Measurements from ENCODE around the gene FRS2. TPM values are rescaled to one million over a fixed set of nuclear protein-coding genes. Genes with fewer than 3 reads are reported as not detected.

FRS2 gene
- total RNA-seq, 1 experiment from 2014 or later, result 33.7 TPM

- H4K5ac ChIP-seq (ENCODE audit: insufficient read length, low read depth, low read length), result no peak overlapping the region
- no peak overlapping the region for H3K4ac ChIP-seq (ENCODE audit: low read depth, low read length)
- no peak overlapping the region for H3K9ac ChIP-seq (ENCODE audit: extremely low read depth, insufficient read length, low read length)
- H2AFZ ChIP-seq (ENCODE audit: low read length), result no peak overlapping the region
- H3K9me3 ChIP-seq (ENCODE audit: control insufficient read depth, low read depth, low read length), result no peaks in the 10 kb centered on the region
- no peak overlapping the region for H4K91ac ChIP-seq (ENCODE audit: insufficient read length, low read depth, low read length)
- H3K4me1 ChIP-seq (ENCODE audit: insufficient read depth, low read length), result no peaks in the 10 kb centered on the region
- Mint-ChIP-seq H3K36me3 (ENCODE audit: insufficient read depth in 1 of 3, low read depth in 3 of 3) (no peaks in the 10 kb centered on the region; a peak in 1 of 7 replicates), H3K4me1 (peaks cover 0 to 7% of the 10 kb centered on the region in 2 experiments; a peak in 2 of 4 replicates), H3K9me3 (no peaks in the 10 kb centered on the region; a peak in 1 of 5 replicates), H3K4me3 (no peak overlapping the region), H3K27me3 (ENCODE audit: low read depth) (no peaks in the 10 kb centered on the region), H3K27ac (no peak overlapping the region)
- no peak overlapping the region for H3K56ac ChIP-seq (ENCODE audit: insufficient read length, low read depth, low read length)
- no peak overlapping the region for H2BK15ac ChIP-seq (ENCODE audit: low read depth, low read length)
- H4K8ac ChIP-seq (replicated peaks; ENCODE audit: insufficient read length, low read depth, low read length), result no peak overlapping the region
- no peak overlapping the region for H3T11ph ChIP-seq (ENCODE audit: low read length)
- H3K27ac ChIP-seq (ENCODE audit: insufficient read length, low read depth, low read length), result no peak overlapping the region
- H2BK12ac ChIP-seq (ENCODE audit: insufficient read length, low read depth, low read length), result no peak overlapping the region
- H2BK120ac ChIP-seq (ENCODE audit: low read depth, low read length, poor library complexity, severe bottlenecking), result no peak overlapping the region
- H3K4me2 ChIP-seq (ENCODE audit: insufficient read depth, insufficient read length, low read length), result no peak overlapping the region
- H3K79me1 ChIP-seq (ENCODE audit: insufficient read depth, low read depth, low read length, poor library complexity, severe bottlenecking), result no peaks in the 10 kb centered on the region
- H3K23ac ChIP-seq (ENCODE audit: insufficient read length, low read depth, low read length), result no peak overlapping the region
- H3K27me3 ChIP-seq (ENCODE audit: insufficient read depth, low read length), result no peaks in the 10 kb centered on the region
- DNase-seq, result no peak
- no CpG with 5 or more reads among the region's 2 CpGs for WGBS (ENCODE audit: extremely low coverage, insufficient read length, low lambda C conversion rate)
- H2AK5ac ChIP-seq (ENCODE audit: insufficient read length, low read length), result no peak overlapping the region
- TF ChIP-seq CTCF (conservative IDR thresholded peaks at IDR 0.05), result no peak
- H3K14ac ChIP-seq (ENCODE audit: insufficient read depth, low read length), result no peak overlapping the region
- no peaks in the 10 kb centered on the region for H4K20me1 ChIP-seq (ENCODE audit: control insufficient read depth, insufficient read depth, insufficient read length)
- H3K18ac ChIP-seq (ENCODE audit: insufficient read length, low read depth, low read length), result no peak overlapping the region
- no peaks in the 10 kb centered on the region for H3K23me2 ChIP-seq (ENCODE audit: insufficient read length, low read depth, low read length, poor library complexity, severe bottlenecking)
- H2BK5ac ChIP-seq (ENCODE audit: insufficient read length, low read length), result no peak overlapping the region
- no peak overlapping the region for H2BK20ac ChIP-seq (ENCODE audit: low read depth, low read length, poor library complexity, severe bottlenecking)
- no peaks in the 10 kb centered on the region for H3K79me2 ChIP-seq (ENCODE audit: insufficient read depth, low read length)
Observed at GRCh38 chr12:69437073-69437472, 33.1 kb upstream of the FRS2 start.
